ENCODE results near the gene IL17B.

- TF ChIP-seq EZH2phosphoT487 (IDR thresholded peaks at IDR 0.05; ENCODE audit: insufficient read depth, low read depth) (no peak), EZH2 (IDR thresholded peaks at IDR 0.05; ENCODE audit: insufficient read depth, poor library complexity, severe bottlenecking) (no peak)
These were observed 31.8 kb upstream of the IL17B start for GRCh38 chr5:149410721-149411432.
